T-cell (primary cell): ENCODE results near the gene SNED1. TPM values are rescaled to one million over a fixed set of nuclear protein-coding genes. Genes with fewer than 3 reads are reported as not detected.

Source experiments
- ATAC-seq, 4 experiments: fragments of 200-7000 bp in 3 of 4; fragments of 150-1000 bp in 1 of 4; cut with Tn5 transposase; replicated peaks in 1 of 4; 1 replicate in 3 of 4; 2 replicates in 1 of 4; pipeline ENCODE4 v1.10.0; 2021; ENCODE audit warnings: moderate library complexity in 3 of 4, mild to moderate bottlenecking in 2 of 4, moderate number of reproducible peaks in 1 of 4
- CTCF ChIA-PET, 2 donors: fragments of 300-600 bp; sonication (Branson Sonifier 250); formaldehyde crosslinking; loops; one replicate each; lab custom pipeline; 2022; ENCODE audit warnings: antibody characterized with exemption in 2 of 2; lab: Charles Lee
- POLR2A ChIA-PET, 2 donors: fragments of 300-600 bp; sonication (Branson Sonifier 250); formaldehyde crosslinking; loops; one replicate each; lab custom pipeline; 2022; ENCODE audit warnings: antibody characterized with exemption in 2 of 2; lab: Charles Lee
- DNase-seq, 35 experiments: peaks; one replicate each; pipeline versions ENCODE4 v3.0.0 to v3.0.0-alpha.2; 2013 to 2023
- H3K27ac ChIP-seq: one replicate; pipeline ENCODE4 v1.5.1; 2013; ENCODE audit warnings: low read length
- H3K27me3 ChIP-seq, 2 experiments: replicated peaks in 1 of 2; 1 replicate in 1 of 2; 2 replicates in 1 of 2; pipeline versions ENCODE4 v1.6.1 to v1.7.0; 2013; ENCODE audit warnings: low read length in 1 of 2, mixed read lengths in 1 of 2; ENCODE audit not compliant: control insufficient read depth in 2 of 2, insufficient read depth in 2 of 2; ENCODE audit errors: extremely low read depth in 1 of 2
- H3K36me3 ChIP-seq, 2 donors: 1 replicate in 1 of 2; 2 replicates in 1 of 2; pipeline versions ENCODE4 v1.6.1 to v1.7.0; 2013; ENCODE audit warnings: low read length in 1 of 2; ENCODE audit not compliant: control insufficient read depth in 2 of 2, insufficient read depth in 1 of 2; ENCODE audit errors: extremely low read depth in 1 of 2
- H3K4me1 ChIP-seq, 2 experiments: 1 replicate in 1 of 2; 2 replicates in 1 of 2; pipeline versions ENCODE4 v1.6.1 to v1.7.0; 2013; ENCODE audit warnings: low read length in 2 of 2, mixed read lengths in 1 of 2; ENCODE audit not compliant: insufficient read depth in 2 of 2, control insufficient read depth in 1 of 2; ENCODE audit errors: extremely low read depth in 1 of 2
- H3K4me3 ChIP-seq, 2 donors: 1 replicate in 1 of 2; 2 replicates in 1 of 2; pipeline versions ENCODE4 v1.5.1 to v1.7.0; 2013; ENCODE audit warnings: mild to moderate bottlenecking in 2 of 2, low read length in 1 of 2, moderate library complexity in 1 of 2; ENCODE audit not compliant: control insufficient read depth in 1 of 2; ENCODE audit errors: extremely low read depth in 1 of 2
- H3K9me3 ChIP-seq: 2 replicates; pipeline ENCODE4 v1.7.0; 2013
- H3K27ac Mint-ChIP-seq, 2 donors: one replicate each; pipeline ENCODE4 v1.8.0; 2020 to 2021; ENCODE audit warnings: mild to moderate bottlenecking in 2 of 2, mixed read lengths in 2 of 2
- H3K27me3 Mint-ChIP-seq, 2 donors: one replicate each; pipeline ENCODE4 v1.8.0; 2021 to 2022; ENCODE audit warnings: mixed read lengths in 2 of 2
- H3K36me3 Mint-ChIP-seq: one replicate; pipeline ENCODE4 v1.8.0; 2021; ENCODE audit warnings: mixed read lengths
- H3K4me1 Mint-ChIP-seq, 3 donors: one replicate each; pipeline ENCODE4 v1.8.0; 2020 to 2022; ENCODE audit warnings: mixed read lengths in 3 of 3, mild to moderate bottlenecking in 1 of 3
- H3K4me3 Mint-ChIP-seq, 3 donors: one replicate each; pipeline ENCODE4 v1.8.0; 2020 to 2022; ENCODE audit warnings: mild to moderate bottlenecking in 3 of 3, mixed read lengths in 3 of 3, moderate library complexity in 3 of 3
- H3K9me3 Mint-ChIP-seq, 3 donors: one replicate each; pipeline ENCODE4 v1.8.0; 2020 to 2022; ENCODE audit warnings: mixed read lengths in 3 of 3
- WGBS: methylation state at CpG from one replicate; pipeline ENCODE4 v1.1.5; 2013; ENCODE audit warnings: missing lambda C conversion rate; ENCODE audit not compliant: insufficient coverage; 5-methylcytosine and 5-hydroxymethylcytosine counted together
- total RNA-seq, 35 experiments: library from RNA in 6 of 35; stranded (reverse) in 6 of 35; fragments of 120-200 nt in 1 of 35; gene quantifications; one replicate each; pipeline versions ENCODE4 v1.2.1 to v1.2.4 and lab custom pipeline; 2013 to 2026

SNED1 gene
- total RNA-seq, 5 donors from 2014 or later (not counting 1 experiment from before 2014, with no cell fraction given), result 37.7 to 82.5 (median 69.4) TPM

- ATAC-seq (no peak), DNase-seq (no peak)
- no peak overlapping the region for H3K27ac ChIP-seq
- no peaks in the 10 kb centered on the region for H3K27me3 ChIP-seq
- CTCF ChIA-PET, result no interaction called here
- no peaks in the 10 kb centered on the region for H3K9me3 ChIP-seq
- H3K36me3 ChIP-seq, result peaks cover 3 to 37% of the 10 kb centered on the region in 2 donors
- POLR2A ChIA-PET, result no interaction called here
- Mint-ChIP-seq H3K27me3 (no peaks in the 10 kb centered on the region), H3K9me3 (no peaks in the 10 kb centered on the region), H3K27ac (no peak overlapping the region), H3K4me1 (peaks cover 9 to 14% (median 13%) of the 10 kb centered on the region in 3 donors), H3K4me3 (no peak overlapping the region), H3K36me3 (peaks cover 43% of the 10 kb centered on the region)
- H3K4me3 ChIP-seq, result no peak overlapping the region
- H3K4me1 ChIP-seq, result peaks cover 0 to 14% of the 10 kb centered on the region in 2 experiments
- 96% methylated on average over 14 of the region's 14 CpGs for WGBS
Measured at GRCh38 chr2:241132538-241133435, 134.4 kb downstream of the SNED1 start.

DNA sequence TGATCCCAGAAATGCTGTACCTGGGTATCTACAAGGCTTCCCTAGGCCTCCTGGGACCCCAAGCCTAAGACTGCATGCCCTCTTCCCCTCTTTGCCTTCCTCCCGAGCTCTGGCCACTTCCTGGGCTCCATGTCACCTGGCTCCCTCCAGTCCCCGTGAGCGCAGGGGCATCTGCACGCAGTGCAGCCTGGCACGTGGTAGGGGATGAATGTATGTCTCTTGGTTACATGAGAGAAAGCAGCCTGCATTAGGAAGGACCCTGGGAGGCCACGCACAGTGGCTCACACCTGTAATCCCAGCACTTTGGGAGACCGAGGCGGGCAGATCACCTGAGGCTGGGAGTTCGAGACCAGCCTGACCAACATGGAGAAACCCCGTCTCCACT, 135.0 kb downstream of the SNED1 start:
- H3K9me3 Mint-ChIP-seq, result no peaks in the 10 kb centered on the region
- Histone ChIP-seq H3K27ac (no peak overlapping the region), H3K27me3 (no peaks in the 10 kb centered on the region), H3K9me3 (no peaks in the 10 kb centered on the region), H3K36me3 (peaks cover 0 to 43% of the 10 kb centered on the region in 2 donors), H3K4me1 (peaks cover 0 to 8% of the 10 kb centered on the region in 2 experiments), H3K4me3 (no peak overlapping the region)
- H3K36me3 Mint-ChIP-seq, result peaks cover 47% of the 10 kb centered on the region
- WGBS, result 100% methylated on average over 5 of the region's 10 CpGs
- H3K27me3 Mint-ChIP-seq, result no peaks in the 10 kb centered on the region
- POLR2A ChIA-PET, result no interaction called here
- H3K4me3 Mint-ChIP-seq, result no peak overlapping the region
- ATAC-seq (no peak), DNase-seq (no peak)
- H3K27ac Mint-ChIP-seq, result no peak overlapping the region
- CTCF ChIA-PET, result no interaction called here
- peaks cover 3 to 7% (median 7%) of the 10 kb centered on the region in 3 donors for H3K4me1 Mint-ChIP-seq

DNA sequence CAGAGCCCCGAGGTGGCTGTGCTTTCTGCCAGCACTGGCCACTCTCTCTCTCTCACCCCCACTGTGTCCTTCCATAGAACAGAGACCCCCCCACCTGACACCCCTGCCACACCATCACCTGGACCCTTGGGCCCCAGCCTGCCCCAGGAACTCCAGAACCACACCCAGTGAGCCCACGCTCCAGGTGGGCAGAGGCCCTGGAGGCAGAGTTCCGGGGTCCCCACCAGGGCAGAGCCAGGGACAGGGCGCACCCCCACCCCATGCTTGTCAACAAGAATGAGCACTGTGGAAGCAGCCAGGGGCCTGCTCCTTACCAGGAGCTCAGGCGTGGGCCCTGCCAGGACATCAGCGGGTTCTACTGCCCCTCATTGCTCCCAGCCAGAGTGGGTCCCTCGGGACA, 136.3 kb downstream of the SNED1 start:
- no peak overlapping the region for H3K27ac Mint-ChIP-seq
- no peaks in the 10 kb centered on the region for H3K27me3 Mint-ChIP-seq
- no peaks in the 10 kb centered on the region for H3K4me1 ChIP-seq
- no peak overlapping the region for H3K27ac ChIP-seq
- no peak overlapping the region for H3K4me3 ChIP-seq
- H3K4me1 Mint-ChIP-seq, result no peaks in the 10 kb centered on the region
- H3K9me3 ChIP-seq, result no peaks in the 10 kb centered on the region
- WGBS, result 82% methylated on average over 5 of the region's 7 CpGs
- no peaks in the 10 kb centered on the region for H3K27me3 ChIP-seq
- CTCF ChIA-PET, result interaction anchor here in 1 of 2 donors (0.6 kb wide), 1 partner anchor 58 kb away, joined by 3 read pairs; no protein-coding TSS in a partner anchor
- H3K36me3 Mint-ChIP-seq, result peaks cover 56% of the 10 kb centered on the region
- H3K4me3 Mint-ChIP-seq, result no peak overlapping the region
- DNase-seq (no peak), ATAC-seq (no peak)
- POLR2A ChIA-PET, result no interaction called here
- H3K36me3 ChIP-seq, result peaks cover 0 to 52% of the 10 kb centered on the region in 2 donors
- no peaks in the 10 kb centered on the region for H3K9me3 Mint-ChIP-seq

DNA sequence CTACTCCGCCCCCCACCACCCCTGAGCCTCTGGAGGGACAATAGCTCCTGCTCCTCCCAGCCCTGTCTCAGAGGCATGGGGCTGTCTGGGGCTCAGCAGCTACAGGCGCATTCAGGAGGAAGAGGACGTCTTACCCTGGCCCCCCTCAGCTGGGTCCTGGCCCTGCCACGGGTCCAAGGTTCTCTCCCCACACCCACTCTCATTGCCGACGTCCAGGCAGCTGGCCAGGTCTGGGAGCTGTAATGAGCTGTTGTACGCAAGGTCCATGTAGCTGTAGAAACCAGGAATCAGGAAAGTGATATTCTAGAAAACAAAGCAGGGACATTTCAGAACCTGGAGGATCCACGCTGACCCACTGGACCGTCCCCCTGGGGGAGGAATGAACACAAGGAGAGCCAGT, 137.3 kb downstream of the SNED1 start:
- Mint-ChIP-seq H3K27me3 (no peaks in the 10 kb centered on the region), H3K4me3 (no peak overlapping the region), H3K4me1 (no peaks in the 10 kb centered on the region), H3K9me3 (no peaks in the 10 kb centered on the region), H3K36me3 (peaks cover 46% of the 10 kb centered on the region), H3K27ac (no peak overlapping the region)
- WGBS, result 92% methylated on average over 7 of the region's 9 CpGs
- ATAC-seq, result no peak
- Histone ChIP-seq H3K27ac (no peak overlapping the region), H3K4me3 (no peak overlapping the region), H3K4me1 (no peaks in the 10 kb centered on the region), H3K27me3 (no peaks in the 10 kb centered on the region), H3K36me3 (peaks cover 0 to 55% of the 10 kb centered on the region in 2 donors), H3K9me3 (no peaks in the 10 kb centered on the region)
- ChIA-PET POLR2A (no interaction called here), CTCF (no interaction called here)
- DNase-seq, result no peak

DNA sequence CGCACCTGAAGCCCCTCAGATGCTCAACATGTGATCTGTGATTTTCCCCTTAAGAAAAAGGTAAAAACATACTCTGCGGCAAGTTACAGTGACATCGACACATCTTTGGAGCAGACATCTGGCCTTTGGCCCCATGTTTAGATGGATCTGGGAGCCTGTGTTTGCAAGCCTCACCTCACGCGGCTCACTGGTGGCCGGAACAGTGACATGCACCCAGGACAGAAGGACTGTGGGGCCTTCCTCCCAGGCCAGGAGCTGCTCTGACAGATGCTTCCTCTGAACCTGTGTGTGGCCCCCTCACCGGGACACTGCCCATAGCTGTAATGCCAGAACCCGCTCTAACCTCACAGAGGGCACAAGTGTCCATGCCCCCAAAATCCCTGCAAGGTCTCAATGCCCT, 137.8 kb downstream of the SNED1 start:
- ChIA-PET CTCF (no interaction called here), POLR2A (no interaction called here)
- DNase-seq (no peak), ATAC-seq (no peak)
- H3K36me3 ChIP-seq, result peaks cover 0 to 57% of the 10 kb centered on the region in 2 donors
- no peaks in the 10 kb centered on the region for H3K9me3 Mint-ChIP-seq
- H3K4me3 Mint-ChIP-seq, result no peak overlapping the region
- H3K4me1 ChIP-seq, result no peaks in the 10 kb centered on the region
- H3K4me3 ChIP-seq, result no peak overlapping the region
- H3K27me3 ChIP-seq, result no peaks in the 10 kb centered on the region
- H3K4me1 Mint-ChIP-seq, result peaks cover 0 to under 1% (median 0%) of the 10 kb centered on the region in 3 donors
- no peaks in the 10 kb centered on the region for H3K9me3 ChIP-seq
- H3K27ac ChIP-seq, result no peak overlapping the region
- WGBS, result 95% methylated on average over 8 of the region's 8 CpGs
- no peak overlapping the region for H3K27ac Mint-ChIP-seq
- no peaks in the 10 kb centered on the region for H3K27me3 Mint-ChIP-seq
- peaks cover 46% of the 10 kb centered on the region for H3K36me3 Mint-ChIP-seq

DNA sequence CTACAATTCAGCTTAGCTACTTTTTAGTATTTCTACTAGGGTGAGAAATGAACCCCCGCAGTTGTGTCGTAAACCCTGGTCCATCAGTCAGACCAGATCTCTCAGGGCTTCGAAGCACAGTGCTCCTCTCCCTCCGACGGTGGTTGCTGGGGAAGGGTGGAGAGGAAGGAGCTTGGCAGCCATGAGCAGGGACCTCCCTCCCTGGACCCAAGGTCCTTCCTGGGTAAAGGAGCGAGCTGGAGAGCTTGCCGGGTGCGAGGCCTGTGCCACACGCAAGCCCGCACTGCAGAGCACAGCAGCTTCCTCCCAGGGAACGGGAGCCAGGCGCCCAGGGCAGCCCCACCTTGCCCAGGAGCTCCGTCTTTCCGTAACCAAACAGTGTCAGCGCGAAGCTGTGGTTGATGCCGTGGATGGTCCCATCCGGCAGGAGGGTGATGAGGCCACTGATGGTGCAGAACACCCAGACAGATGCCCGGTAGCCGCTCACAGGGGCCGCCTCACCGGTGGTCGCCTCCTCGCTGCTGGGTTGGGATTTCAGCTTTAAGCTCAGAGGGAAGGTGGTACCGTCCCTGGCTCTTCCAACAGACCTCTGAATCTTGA, 138.3 kb downstream of the SNED1 start:
- Histone ChIP-seq H3K4me3 (no peak overlapping the region), H3K27me3 (no peaks in the 10 kb centered on the region), H3K27ac (no peak overlapping the region), H3K9me3 (no peaks in the 10 kb centered on the region), H3K4me1 (no peaks in the 10 kb centered on the region), H3K36me3 (peaks cover 0 to 57% of the 10 kb centered on the region in 2 donors)
- DNase-seq (no peak), ATAC-seq (no peak)
- POLR2A ChIA-PET, result no interaction called here
- Mint-ChIP-seq H3K36me3 (peaks cover 51% of the 10 kb centered on the region), H3K4me1 (peaks cover 0 to 6% (median 0%) of the 10 kb centered on the region in 3 donors), H3K27ac (no peak overlapping the region), H3K9me3 (no peaks in the 10 kb centered on the region), H3K27me3 (no peaks in the 10 kb centered on the region), H3K4me3 (no peak overlapping the region)
- CTCF ChIA-PET, result no interaction called here
- WGBS, result 97% methylated on average over 25 of the region's 25 CpGs
